Stimulated activated CD4-positive, alpha-beta T cell treated with anti-CD3 and anti-CD28 coated beads, TNF-alpha, amount 100 ng/mL, for 24 hours (primary cell): Measurements from ENCODE around the gene PNMA6E.
"Not testable (repeated sequence)": the region's sequence is repeated elsewhere in the genome, so short reads cannot be mapped to it uniquely, and the experiment has no call there.

Experiments used
- DNase-seq, 3 experiments: peaks; one replicate each; pipeline ENCODE4 v3.0.0-alpha.2; 2020; ENCODE audit warnings: low read depth in 3 of 3

The PNMA6E gene

GRCh38 chrX:153408871-153409351 lies 7.8 kb upstream of the PNMA6E start:
- DNase-seq: no peak

GRCh38 chrX:153408221-153408721 lies 7.1 kb upstream of the PNMA6E start:
- no peak for DNase-seq

- no peak for DNase-seq
Measured at GRCh38 chrX:153407736-153408135, 6.6 kb upstream of the PNMA6E start.

GRCh38 chrX:153406903-153407302 lies 5.8 kb upstream of the PNMA6E start:
- DNase-seq: no peak

GRCh38 chrX:153406011-153406410 lies 4.9 kb upstream of the PNMA6E start:
- DNase-seq: no peak

GRCh38 chrX:153405426-153405825 lies 4.3 kb upstream of the PNMA6E start:
- DNase-seq: no peak

GRCh38 chrX:153404333-153404732 lies 3.2 kb upstream of the PNMA6E start:
- not testable (repeated sequence) for DNase-seq

- DNase-seq: peak; percentile 10 to 60 (median 15)
Measured at GRCh38 chrX:153400146-153401132, 711 bp downstream of the PNMA6E start.

- no peak for DNase-seq
Measured at GRCh38 chrX:153398275-153398960, 2.7 kb downstream of the PNMA6E start.

- no peak for DNase-seq
Measured at GRCh38 chrX:153397256-153397960, 3.7 kb downstream of the PNMA6E start.

GRCh38 chrX:153396320-153397195 lies 4.6 kb downstream of the PNMA6E start:
- DNase-seq: no peak

GRCh38 chrX:153395613-153396319 lies 5.4 kb downstream of the PNMA6E start:
- DNase-seq: no peak

- no peak for DNase-seq
Measured at GRCh38 chrX:153394612-153395011, 6.5 kb downstream of the PNMA6E start.

- no peak for DNase-seq
Measured at GRCh38 chrX:153392642-153393321, 8.4 kb downstream of the PNMA6E start.

GRCh38 chrX:153389460-153389768 lies 11.7 kb downstream of the PNMA6E start:
- not testable (repeated sequence) for DNase-seq

- no peak for DNase-seq
Measured at GRCh38 chrX:153388722-153389459, 12.3 kb downstream of the PNMA6E start.

- no peak for DNase-seq
Measured at GRCh38 chrX:153387987-153388721, 13.0 kb downstream of the PNMA6E start.

GRCh38 chrX:153387345-153387744 lies 13.8 kb downstream of the PNMA6E start:
- no peak for DNase-seq
